ENCODE results near the gene EME2.

- TF ChIP-seq, protein P1, sequence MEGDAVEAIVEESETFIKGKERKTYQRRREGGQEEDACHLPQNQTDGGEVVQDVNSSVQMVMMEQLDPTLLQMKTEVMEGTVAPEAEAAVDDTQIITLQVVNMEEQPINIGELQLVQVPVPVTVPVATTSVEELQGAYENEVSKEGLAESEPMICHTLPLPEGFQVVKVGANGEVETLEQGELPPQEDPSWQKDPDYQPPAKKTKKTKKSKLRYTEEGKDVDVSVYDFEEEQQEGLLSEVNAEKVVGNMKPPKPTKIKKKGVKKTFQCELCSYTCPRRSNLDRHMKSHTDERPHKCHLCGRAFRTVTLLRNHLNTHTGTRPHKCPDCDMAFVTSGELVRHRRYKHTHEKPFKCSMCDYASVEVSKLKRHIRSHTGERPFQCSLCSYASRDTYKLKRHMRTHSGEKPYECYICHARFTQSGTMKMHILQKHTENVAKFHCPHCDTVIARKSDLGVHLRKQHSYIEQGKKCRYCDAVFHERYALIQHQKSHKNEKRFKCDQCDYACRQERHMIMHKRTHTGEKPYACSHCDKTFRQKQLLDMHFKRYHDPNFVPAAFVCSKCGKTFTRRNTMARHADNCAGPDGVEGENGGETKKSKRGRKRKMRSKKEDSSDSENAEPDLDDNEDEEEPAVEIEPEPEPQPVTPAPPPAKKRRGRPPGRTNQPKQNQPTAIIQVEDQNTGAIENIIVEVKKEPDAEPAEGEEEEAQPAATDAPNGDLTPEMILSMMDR (IDR thresholded peaks at IDR 0.05; ENCODE audit: borderline replicate concordance, extremely low read depth, low read length, poor library complexity, severe bottlenecking): no peak
- no peak for TF ChIP-seq EZH2 (IDR thresholded peaks at IDR 0.05; ENCODE audit: borderline replicate concordance, low read depth, low read length, severe bottlenecking)
Measured at GRCh38 chr16:1815461-1815860, 42.9 kb downstream of the EME2 start.
